Measurements from ENCODE around the gene EMC1.

The EMC1 gene

DNA sequence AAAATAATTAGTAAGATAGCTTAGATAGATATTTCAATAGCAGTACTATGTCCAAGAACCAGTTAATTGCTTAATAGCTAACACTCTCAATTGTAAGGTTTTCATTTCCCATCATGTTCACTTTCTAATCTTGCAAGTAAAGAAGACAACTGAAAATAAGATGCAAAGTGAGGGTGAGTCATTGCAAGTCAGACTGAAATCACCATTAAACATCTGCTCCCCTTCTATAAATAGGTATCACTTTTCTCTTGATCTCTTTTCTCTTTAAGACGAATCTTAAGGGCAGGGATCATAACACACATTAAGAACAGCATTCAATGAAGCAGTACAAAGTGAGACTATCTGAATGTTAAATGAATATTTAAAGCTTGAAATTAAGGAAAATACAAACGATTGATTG lies 81.7 kb downstream of the EMC1 start:
- Histone ChIP-seq H3K4me1 (ENCODE audit: control insufficient read depth in 1 of 2, insufficient read depth in 1 of 2, low read depth in 1 of 2, low read length in 1 of 2) (no peaks in the 10 kb centered on the region), H3K9me3 (no peaks in the 10 kb centered on the region), H3K4me3 (ENCODE audit: low read depth in 1 of 2, low read length in 1 of 2) (no peak overlapping the region), H3K36me3 (peaks cover 99% of the 10 kb centered on the region), H3K27me3 (no peaks in the 10 kb centered on the region), H3K27ac (no peak overlapping the region)
- TF ChIP-seq, protein P1, sequence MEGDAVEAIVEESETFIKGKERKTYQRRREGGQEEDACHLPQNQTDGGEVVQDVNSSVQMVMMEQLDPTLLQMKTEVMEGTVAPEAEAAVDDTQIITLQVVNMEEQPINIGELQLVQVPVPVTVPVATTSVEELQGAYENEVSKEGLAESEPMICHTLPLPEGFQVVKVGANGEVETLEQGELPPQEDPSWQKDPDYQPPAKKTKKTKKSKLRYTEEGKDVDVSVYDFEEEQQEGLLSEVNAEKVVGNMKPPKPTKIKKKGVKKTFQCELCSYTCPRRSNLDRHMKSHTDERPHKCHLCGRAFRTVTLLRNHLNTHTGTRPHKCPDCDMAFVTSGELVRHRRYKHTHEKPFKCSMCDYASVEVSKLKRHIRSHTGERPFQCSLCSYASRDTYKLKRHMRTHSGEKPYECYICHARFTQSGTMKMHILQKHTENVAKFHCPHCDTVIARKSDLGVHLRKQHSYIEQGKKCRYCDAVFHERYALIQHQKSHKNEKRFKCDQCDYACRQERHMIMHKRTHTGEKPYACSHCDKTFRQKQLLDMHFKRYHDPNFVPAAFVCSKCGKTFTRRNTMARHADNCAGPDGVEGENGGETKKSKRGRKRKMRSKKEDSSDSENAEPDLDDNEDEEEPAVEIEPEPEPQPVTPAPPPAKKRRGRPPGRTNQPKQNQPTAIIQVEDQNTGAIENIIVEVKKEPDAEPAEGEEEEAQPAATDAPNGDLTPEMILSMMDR (IDR thresholded peaks at IDR 0.05) = no peak

DNA sequence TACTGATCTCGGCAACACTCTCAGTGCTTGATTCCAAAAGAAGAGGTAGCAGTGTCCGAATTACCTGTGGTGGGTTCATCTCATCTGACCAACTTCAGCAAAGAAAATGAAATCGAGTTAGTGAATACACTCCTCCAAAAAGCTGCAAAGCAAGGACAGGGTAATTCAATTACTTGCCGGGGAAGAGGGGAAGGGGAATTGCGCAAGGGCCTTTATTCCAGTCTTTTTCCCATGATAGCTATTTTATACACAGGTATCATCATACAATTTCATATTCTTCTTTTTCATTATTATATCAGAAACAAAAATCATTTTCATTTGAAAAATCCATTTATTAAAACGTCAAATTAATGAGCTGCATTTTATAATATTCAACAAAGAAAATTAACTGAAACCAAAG lies 84.2 kb downstream of the EMC1 start:
- H3K4me1 ChIP-seq (ENCODE audit: control insufficient read depth in 1 of 2, insufficient read depth in 1 of 2, low read depth in 1 of 2, low read length in 1 of 2) = no peaks in the 10 kb centered on the region
- no peak overlapping the region for H3K27ac ChIP-seq
- H3K36me3 ChIP-seq = peaks cover 99% of the 10 kb centered on the region
- TF ChIP-seq, protein P1 (IDR thresholded peaks at IDR 0.05) = no peak
- H3K9me3 ChIP-seq = no peaks in the 10 kb centered on the region
- no peak overlapping the region for H3K4me3 ChIP-seq (ENCODE audit: low read depth in 1 of 2, low read length in 1 of 2)
- no peaks in the 10 kb centered on the region for H3K27me3 ChIP-seq

DNA sequence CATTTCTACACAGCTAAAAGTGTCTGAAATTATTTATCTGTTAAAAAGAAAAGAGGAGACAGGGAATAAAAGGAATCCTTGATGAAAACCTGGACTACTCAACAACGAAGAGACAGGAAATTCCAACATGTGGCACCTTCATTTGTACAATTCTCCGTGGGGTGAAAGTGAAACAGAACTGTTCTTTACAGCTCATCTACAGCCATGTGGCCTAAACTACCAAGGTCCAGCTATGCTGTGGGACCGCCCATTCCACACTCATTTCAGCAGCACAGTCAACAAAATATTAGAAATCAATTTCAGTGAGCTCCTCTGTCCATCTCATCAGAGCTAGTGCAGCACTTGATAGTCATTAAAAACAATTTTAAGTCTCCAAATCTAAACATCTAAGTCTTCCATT lies 85.3 kb downstream of the EMC1 start:
- TF ChIP-seq, protein P1 (IDR thresholded peaks at IDR 0.05) = no peak
- Histone ChIP-seq H3K4me3 (ENCODE audit: low read depth in 1 of 2, low read length in 1 of 2) (no peak overlapping the region), H3K4me1 (ENCODE audit: control insufficient read depth in 1 of 2, insufficient read depth in 1 of 2, low read depth in 1 of 2, low read length in 1 of 2) (no peaks in the 10 kb centered on the region), H3K36me3 (peaks cover 99% of the 10 kb centered on the region), H3K27me3 (no peaks in the 10 kb centered on the region), H3K9me3 (no peaks in the 10 kb centered on the region), H3K27ac (no peak overlapping the region)

All from neutrophil (primary cell).